Stimulated activated naive CD4-positive, alpha-beta T cell (primary cell): ENCODE data around the gene EFL1.
"Not testable (repeated sequence)": the region's sequence is repeated elsewhere in the genome, so short reads cannot be mapped to it uniquely, and the experiment has no call there.

ENCODE experiments used
- DNase-seq, 6 experiments: peaks; one replicate each; lab custom pipeline; 2025; lab: John Stamatoyannopoulos, UW

The EFL1 gene

GRCh38 chr15:82281276-82281675, 18.7 kb upstream of the EFL1 start:
- not testable (repeated sequence) for DNase-seq

- DNase-seq = no peak
These were observed 12.9 kb upstream of the EFL1 start for GRCh38 chr15:82275410-82275809.

GRCh38 chr15:82272154-82272553, 9.6 kb upstream of the EFL1 start:
- no peak for DNase-seq

GRCh38 chr15:82268454-82268853, 5.9 kb upstream of the EFL1 start:
- peak in 2 of 6 experiments; percentile 17 to 20 for DNase-seq

GRCh38 chr15:82267137-82267536, 4.6 kb upstream of the EFL1 start:
- not testable (repeated sequence) for DNase-seq

GRCh38 chr15:82263350-82263749, 816 bp upstream of the EFL1 start:
- no peak for DNase-seq

- DNase-seq = not testable (repeated sequence)
These were observed 740 bp downstream of the EFL1 start for GRCh38 chr15:82261566-82262421.

- not testable (repeated sequence) for DNase-seq
These were observed 14.3 kb downstream of the EFL1 start for GRCh38 chr15:82248261-82248660.

GRCh38 chr15:82245956-82246355, 16.6 kb downstream of the EFL1 start:
- not testable (repeated sequence) for DNase-seq

GRCh38 chr15:82243644-82244043, 18.9 kb downstream of the EFL1 start:
- DNase-seq = not testable (repeated sequence)

GRCh38 chr15:82241836-82242499, 20.6 kb downstream of the EFL1 start:
- DNase-seq = not testable (repeated sequence)

- DNase-seq = no peak
These were observed 22.7 kb downstream of the EFL1 start for GRCh38 chr15:82239685-82240391.

GRCh38 chr15:82237944-82238534, 24.5 kb downstream of the EFL1 start:
- not testable (repeated sequence) for DNase-seq

GRCh38 chr15:82231842-82232241, 30.7 kb downstream of the EFL1 start:
- DNase-seq = no peak

GRCh38 chr15:82231233-82231632, 31.3 kb downstream of the EFL1 start:
- DNase-seq = no peak

- DNase-seq = no peak
These were observed 33.8 kb downstream of the EFL1 start for GRCh38 chr15:82228750-82229149.

- peak in 4 of 6 experiments; percentile 4 to 11 (median 6) for DNase-seq
These were observed 41.0 kb downstream of the EFL1 start for GRCh38 chr15:82221535-82221934.

- not testable (repeated sequence) for DNase-seq
These were observed 46.4 kb downstream of the EFL1 start for GRCh38 chr15:82216092-82216491.

GRCh38 chr15:82212201-82212600, 50.3 kb downstream of the EFL1 start:
- not testable (repeated sequence) for DNase-seq

GRCh38 chr15:82210066-82210597, 52.4 kb downstream of the EFL1 start:
- DNase-seq = not testable (repeated sequence)

- not testable (repeated sequence) for DNase-seq
These were observed 58.0 kb downstream of the EFL1 start for GRCh38 chr15:82204575-82204974.
